GM18511 (cell line): ENCODE results near the gene YOD1.

Source experiments
- ATAC-seq: cut with Tn5 transposase; IDR thresholded peaks from one replicate; pipeline ENCODE4 v1.9.1; 2021; ENCODE audit warnings: mild to moderate bottlenecking, moderate library complexity; ENCODE audit not compliant: unreplicated experiment

YOD1 gene

DNA sequence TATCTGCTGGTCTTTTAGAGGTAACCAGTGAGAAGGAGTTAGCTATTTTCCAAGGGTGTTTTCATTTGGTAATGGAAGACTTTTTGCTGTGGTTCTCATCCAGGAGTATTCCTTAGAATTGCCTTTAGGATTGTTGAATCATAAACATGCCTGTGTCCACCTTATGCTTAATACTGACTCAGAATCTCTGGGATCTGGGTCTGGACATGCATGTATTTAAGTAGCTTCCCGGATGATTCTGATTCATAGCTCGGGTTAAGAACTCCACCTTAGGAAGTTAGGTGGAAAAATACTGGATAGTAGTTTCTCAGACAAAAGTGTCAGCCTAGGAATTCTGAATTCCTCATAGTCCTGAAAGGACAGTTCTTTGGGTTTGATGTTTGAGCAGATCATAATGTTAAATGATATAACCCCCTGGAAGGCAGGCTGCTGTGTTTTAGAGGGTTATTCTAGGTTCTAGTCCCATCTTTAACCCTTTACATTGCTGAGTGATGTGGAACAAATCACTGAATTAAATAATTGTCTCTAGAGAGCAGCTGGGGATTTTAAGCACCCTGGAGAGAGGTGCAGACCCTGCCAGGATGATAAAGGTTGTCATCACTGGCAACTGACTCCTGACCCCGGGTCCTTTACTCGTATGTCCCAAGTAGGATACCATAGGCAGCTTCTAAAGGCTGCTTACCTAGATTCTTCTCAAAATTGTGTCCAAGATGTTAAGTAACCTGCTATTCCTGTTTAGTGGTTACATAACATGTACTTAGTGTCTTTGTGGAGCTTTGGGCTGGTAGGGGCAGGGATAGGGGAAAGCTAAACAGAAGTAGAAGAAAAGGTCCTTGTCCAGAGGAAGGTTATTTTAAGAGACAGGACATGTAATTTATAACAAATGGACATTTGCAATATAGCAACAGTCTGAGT lies 23.2 kb upstream of the YOD1 start:
- no peak for ATAC-seq

DNA sequence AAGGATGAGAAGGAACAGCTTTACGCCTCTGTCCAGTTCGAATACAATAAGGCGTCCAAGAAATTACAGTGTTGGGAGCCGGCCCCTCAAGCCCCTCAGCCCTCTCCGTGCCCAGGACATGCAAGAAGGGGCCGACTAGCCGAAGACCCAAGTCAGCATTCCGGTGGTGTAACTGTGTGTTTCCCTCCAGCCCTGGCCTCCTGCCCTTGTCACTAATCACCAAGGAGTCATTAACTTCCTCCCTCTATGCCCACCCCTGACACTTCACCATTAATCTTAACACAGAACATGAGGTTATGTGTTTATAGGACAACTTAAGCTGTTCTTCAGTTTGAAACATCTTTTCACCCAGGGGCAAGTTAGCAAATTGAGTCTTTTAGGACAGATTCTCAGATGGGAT lies 21.2 kb upstream of the YOD1 start:
- no peak for ATAC-seq

DNA sequence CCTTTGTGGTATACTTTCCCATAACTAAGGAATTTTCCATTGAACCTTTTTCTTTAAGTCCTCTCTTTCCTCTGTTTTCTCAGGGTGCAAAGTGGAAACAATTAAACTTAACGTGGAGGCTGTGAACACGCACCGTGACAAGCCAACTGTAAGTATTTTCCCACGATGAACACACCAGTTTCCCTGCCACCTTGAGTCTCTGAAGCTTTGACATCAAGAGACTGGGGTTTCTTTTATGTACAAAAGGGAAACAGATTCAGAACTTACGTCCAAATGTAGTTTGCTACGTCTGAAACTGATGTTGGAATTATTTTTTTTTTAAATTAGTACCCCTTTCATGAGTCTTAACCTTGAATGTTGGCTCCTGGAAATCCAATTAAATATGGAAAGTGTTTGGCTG lies 20.4 kb upstream of the YOD1 start:
- ATAC-seq, result no peak

DNA sequence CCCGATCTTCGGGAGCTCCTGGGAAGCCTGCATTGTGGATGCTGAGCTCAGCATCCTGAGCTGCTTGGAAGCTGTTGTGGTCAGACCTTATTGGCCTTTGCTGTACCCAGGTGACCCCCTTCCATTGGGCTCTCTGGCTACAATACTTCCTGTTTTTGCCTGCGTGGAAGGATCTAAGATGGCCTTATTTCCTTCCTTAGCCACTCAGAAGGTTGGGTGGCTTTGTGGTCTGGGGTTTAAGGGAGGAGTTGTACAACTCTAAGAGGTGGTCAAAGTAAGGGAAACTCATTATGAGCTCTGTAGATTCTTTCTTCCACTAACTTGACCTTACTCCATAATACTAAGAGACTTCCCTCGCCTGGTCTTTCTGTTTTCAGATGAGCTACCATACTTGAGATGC lies 19.8 kb upstream of the YOD1 start:
- ATAC-seq, result no peak

GRCh38 chr1:207069858-207070506 lies 19.0 kb upstream of the YOD1 start:
- ATAC-seq, result no peak

DNA sequence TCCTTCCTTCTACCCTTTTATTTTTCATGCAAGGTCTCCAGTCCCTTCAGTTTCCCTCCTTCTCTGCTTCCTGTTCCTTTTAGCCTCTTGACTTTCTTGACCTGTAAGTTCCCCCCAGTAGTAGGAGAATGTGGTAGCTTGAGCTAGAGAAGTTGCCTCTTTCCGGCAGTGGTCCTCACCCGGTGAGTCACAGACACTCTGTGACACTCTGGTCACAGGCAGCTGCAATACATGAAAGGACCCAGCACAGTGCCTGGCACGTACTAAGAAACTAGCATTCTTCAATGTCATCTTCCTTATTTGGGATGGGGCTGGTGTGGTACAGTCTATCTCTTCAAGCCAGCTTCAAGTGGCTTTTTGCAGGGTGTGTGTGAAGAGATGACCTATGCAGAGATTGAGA lies 18.1 kb upstream of the YOD1 start:
- no peak for ATAC-seq

GRCh38 chr1:207067665-207068064 lies 16.7 kb upstream of the YOD1 start:
- no peak for ATAC-seq

GRCh38 chr1:207067185-207067584 lies 16.2 kb upstream of the YOD1 start:
- ATAC-seq, result no peak

DNA sequence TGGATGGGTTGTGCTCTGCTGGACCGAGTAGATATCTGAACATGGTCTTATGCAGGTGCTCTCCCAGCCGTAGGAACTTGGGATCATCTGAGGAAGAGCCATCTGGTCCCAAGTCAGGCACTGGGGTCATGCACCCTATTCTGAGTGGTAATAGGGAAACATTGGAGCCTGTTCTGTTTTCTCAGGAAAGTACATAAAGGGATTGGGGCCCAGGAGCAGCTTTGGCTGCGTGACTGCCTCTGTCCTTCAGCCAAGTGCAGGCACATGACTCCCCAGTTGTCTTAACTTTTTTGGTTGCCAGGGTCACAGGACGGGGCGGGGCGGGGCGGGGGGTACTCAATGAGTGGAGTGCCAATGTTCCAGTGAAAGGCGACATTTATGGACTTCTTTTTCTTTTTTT lies 13.6 kb upstream of the YOD1 start:
- no peak for ATAC-seq

- ATAC-seq, result no peak
These were observed 12.0 kb upstream of the YOD1 start for GRCh38 chr1:207063014-207063413.

GRCh38 chr1:207062058-207062457 lies 11.1 kb upstream of the YOD1 start:
- ATAC-seq, result no peak

- ATAC-seq, result no peak
These were observed 9.6 kb upstream of the YOD1 start for GRCh38 chr1:207060596-207060995.

DNA sequence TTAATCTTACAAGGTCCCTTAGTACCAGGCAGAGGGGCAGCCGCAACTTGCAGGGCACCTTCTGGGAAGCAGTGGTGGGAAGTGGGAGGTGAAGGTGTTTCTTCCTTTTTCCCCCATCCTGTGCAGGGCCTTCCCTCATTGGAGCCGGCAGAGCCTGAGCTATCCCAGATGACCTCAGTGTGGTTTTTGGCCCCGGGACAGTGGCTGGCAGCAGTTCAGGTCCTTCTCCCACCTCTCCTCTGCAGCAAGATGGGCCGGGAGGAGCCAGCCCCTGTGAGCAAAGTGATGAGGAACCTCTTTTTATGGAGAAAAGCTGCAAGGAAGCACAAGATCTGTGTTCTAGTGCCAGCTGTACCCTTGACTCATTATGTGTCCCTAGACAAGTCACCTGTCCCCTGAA lies 8.9 kb upstream of the YOD1 start:
- ATAC-seq, result no peak

DNA sequence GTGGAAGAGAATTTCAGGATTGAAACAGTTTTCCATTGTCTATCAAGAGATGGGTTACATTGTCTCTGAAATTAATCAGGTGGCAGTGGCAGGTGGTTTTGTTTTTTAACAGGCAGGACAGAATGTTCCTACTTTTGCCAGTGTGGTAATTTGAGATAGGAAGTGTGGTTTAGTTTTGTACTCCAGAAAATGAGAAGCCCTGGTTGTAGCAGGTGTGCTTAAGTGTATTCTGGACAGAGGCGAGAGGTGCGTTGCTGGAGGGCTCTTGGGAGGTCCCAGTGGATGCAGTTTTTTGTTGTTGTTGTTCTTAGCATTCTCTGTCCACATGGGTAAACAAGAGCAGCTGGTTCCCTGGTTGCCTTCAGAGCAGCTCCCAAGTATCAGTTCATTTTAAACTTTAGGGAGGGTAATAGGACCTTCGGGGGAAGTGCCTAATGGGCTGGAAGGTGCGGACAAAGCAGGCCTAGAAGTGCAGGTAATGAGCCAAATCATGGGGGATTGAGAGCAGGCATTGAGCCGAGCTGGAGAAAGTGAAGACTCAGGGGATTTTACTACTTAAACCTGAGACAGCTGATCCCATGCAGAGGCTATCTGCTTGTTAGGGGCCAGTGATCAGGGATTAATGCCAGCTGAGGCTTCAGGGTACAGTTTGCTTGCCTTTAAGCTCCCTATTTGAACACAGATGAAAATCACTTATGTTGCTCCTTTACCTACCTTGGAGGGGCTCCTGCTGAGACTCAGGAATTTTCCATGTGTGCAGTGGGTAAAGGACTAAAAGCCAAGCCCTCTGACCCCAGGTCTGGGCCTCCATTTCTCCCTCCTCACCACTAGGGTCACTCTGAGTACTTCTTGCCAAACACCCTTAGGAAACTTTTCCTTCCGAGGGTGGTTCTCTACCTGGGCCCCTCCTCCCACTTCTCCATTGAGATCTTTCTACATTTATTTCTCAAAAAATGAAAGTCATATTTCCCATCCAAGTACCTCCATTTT lies 8.2 kb upstream of the YOD1 start:
- no peak for ATAC-seq

GRCh38 chr1:207058252-207058651 lies 7.2 kb upstream of the YOD1 start:
- no peak for ATAC-seq

DNA sequence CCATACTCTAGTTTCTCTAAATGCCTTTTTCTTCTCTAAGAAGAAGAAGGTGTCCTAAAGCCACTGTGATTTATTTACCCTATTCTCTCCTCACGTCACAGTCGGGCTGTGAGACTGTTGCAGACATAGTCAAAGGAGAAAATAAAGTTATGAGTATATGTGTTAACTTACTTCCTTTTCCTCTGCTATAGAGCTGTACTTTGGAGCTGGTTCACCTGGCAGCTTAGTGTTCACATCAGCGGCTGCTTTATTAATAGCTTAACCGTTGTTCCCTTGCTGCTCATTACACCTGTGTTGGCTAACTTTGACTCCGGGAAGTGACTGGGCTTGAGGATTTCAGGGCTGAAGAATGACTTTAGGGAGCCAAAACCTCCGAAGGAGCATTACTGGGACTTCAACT lies 5.7 kb upstream of the YOD1 start:
- ATAC-seq, result no peak

DNA sequence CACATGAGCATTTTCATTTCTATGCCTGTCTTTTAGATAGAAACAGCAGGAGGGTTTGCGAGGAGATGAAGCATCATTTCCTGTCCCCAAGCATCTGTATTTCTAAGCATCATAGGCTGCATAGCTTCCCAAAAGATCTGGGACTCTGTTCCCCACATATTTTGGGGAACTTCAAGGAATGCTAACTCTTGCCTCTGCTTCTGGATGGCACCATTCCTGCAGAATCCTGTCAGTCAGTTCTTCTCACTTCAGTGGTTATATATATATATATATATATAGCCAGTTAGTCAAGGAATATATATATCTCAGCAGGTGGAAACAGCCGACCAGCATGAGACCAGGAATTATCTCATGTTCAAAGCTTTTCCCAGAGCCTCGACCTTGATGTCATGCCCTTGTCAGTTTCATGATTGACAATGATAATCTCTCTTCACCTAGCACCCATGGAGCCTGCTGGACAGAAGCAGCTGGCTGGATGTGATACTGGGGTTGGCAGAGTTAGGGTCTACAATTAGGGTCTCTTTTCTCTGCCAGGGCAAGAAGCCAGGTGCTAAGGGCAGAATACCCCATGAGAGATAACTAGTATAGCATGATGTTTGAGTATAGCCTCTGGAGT lies 4.5 kb upstream of the YOD1 start:
- ATAC-seq, result no peak

DNA sequence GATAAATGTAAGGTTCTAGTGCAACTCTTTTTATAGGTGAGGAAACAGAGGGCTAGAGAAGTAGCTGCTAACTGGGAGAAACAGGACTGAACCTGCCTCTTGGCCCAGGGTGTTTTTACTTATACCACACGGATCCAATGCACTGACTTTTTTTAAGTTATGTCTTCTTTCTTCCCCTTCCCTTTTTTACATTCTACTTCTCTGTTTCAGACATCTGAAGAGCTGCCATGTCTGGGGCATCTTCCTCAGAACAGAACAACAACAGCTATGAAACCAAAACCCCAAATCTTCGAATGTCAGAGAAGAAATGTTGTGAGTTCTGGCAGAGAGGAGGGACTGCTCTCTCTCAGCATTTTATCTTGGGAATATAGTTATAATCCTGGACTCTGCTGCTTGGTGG lies 3.5 kb upstream of the YOD1 start:
- no peak for ATAC-seq

GRCh38 chr1:207052911-207053769 lies 2.1 kb upstream of the YOD1 start, which contains the start of gene PFKFB2:
Gene PFKFB2 (plus strand): TSS chr1:207053275. CDS start chr1:207054718, 1,443 bp downstream.
- ATAC-seq, result peak; percentile 83
